Spleen (tissue), 11 donors: ENCODE data around the gene BCL6. TPM values are rescaled to one million over a fixed set of nuclear protein-coding genes. Genes with fewer than 3 reads are reported as not detected.

Experiments used
- DNase-seq: peaks from one replicate; pipeline ENCODE4 v3.0.0-alpha.2; 2020
- H3K27ac ChIP-seq, 8 donors: fragments of 200-600 bp; sonication (generic) in 7 of 8; 1 replicate in 4 of 8; 2 replicates in 4 of 8; pipeline versions ENCODE4 v1.5.0 to v1.8.0; 2016 to 2021; ENCODE audit warnings: inconsistent platforms in 4 of 8, mild to moderate bottlenecking in 4 of 8, moderate library complexity in 1 of 8
- H3K27me3 ChIP-seq, 7 donors: fragments of 200-600 bp; sonication (generic) in 6 of 7; replicated peaks in 1 of 7; 1 replicate in 4 of 7; 2 replicates in 3 of 7; pipeline versions ENCODE4 v1.5.0 to v1.8.0; 2016 to 2021; ENCODE audit warnings: inconsistent platforms in 3 of 7, mild to moderate bottlenecking in 1 of 7
- H3K36me3 ChIP-seq, 6 donors: fragments of 200-600 bp; sonication (generic) in 5 of 6; 1 replicate in 4 of 6; 2 replicates in 2 of 6; pipeline versions ENCODE4 v1.5.0 to v1.8.0; 2016 to 2021; ENCODE audit warnings: inconsistent platforms in 2 of 6
- H3K4me1 ChIP-seq, 6 donors: fragments of 200-600 bp; sonication (generic) in 5 of 6; 1 replicate in 3 of 6; 2 replicates in 3 of 6; pipeline versions ENCODE4 v1.5.0 to v1.8.0; 2016 to 2021; ENCODE audit warnings: inconsistent platforms in 3 of 6
- H3K4me3 ChIP-seq, 8 donors: fragments of 200-600 bp; sonication (generic) in 7 of 8; 1 replicate in 4 of 8; 2 replicates in 4 of 8; pipeline versions ENCODE4 v1.5.0 to v1.8.0; 2016 to 2021; ENCODE audit warnings: inconsistent platforms in 4 of 8, mild to moderate bottlenecking in 4 of 8, moderate library complexity in 2 of 8
- H3K9me3 ChIP-seq, 8 donors: fragments of 200-600 bp; sonication (generic) in 7 of 8; 1 replicate in 4 of 8; 2 replicates in 4 of 8; pipeline versions ENCODE4 v1.5.0 to v1.8.0; 2016 to 2021; ENCODE audit warnings: inconsistent platforms in 4 of 8
- POLR2A ChIP-seq, 3 donors: fragments of 450-650 bp; IDR thresholded peaks; one replicate each; pipeline ENCODE4 v1.5.1; 2017; ENCODE audit warnings: antibody characterized with exemption in 3 of 3, mild to moderate bottlenecking in 1 of 3
- POLR2AphosphoS5 ChIP-seq, 3 donors: sonication (generic); formaldehyde crosslinking; IDR thresholded peaks; one replicate each; pipeline ENCODE4 v1.5.1; 2017; ENCODE audit warnings: antibody characterized with exemption in 3 of 3
- WGBS, 5 donors: extraction: QIAGEN DNeasy Blood & Tissue Kit in 3 of 5; methylation state at CpG; one replicate each; pipeline versions ENCODE4 v1.1.5 to v1.1.7; 2013 to 2018; 5-methylcytosine and 5-hydroxymethylcytosine counted together
- intact Hi-C: fragments of 100-400 bp; cut with DNase I; formaldehyde crosslinking; loops from one replicate; pipeline ENCODE4 v1.15.0; 2023; ENCODE audit warnings: low total_unique reads
- polyA plus RNA-seq, 3 donors: library from polyadenylated mRNA; stranded (reverse); fragments of 200-250 nt; gene quantifications; one replicate each; pipeline ENCODE4 v1.2.1, GENCODE V29; 2013
- total RNA-seq, 7 donors: library from RNA; depleted of rRNA in 3 of 7; stranded (reverse); fragments of >200 nt in 3 of 7; fragmentation: NEBNext Ultra II Directional in 4 of 7; extraction: Animal tissue kit (Norgen Biotek cat#: 25700) in 4 of 7; gene quantifications; one replicate each; pipeline versions ENCODE4 v1.1.0 to v1.2.1, GENCODE V29; 2016 to 2021
- TF ChIP-seq, protein P1 (sequence below), 11 experiments: fragments of 200-600 bp in 7 of 11; fragments of 450-650 bp in 4 of 11; sonication (generic) in 4 of 11; IDR thresholded peaks in 8 of 11; conservative IDR thresholded peaks in 3 of 11; 1 replicate in 7 of 11; 2 replicates in 4 of 11; pipeline versions ENCODE4 v1.4.0 to v1.8.0; 2016 to 2021; ENCODE audit warnings: antibody characterized with exemption in 11 of 11, inconsistent platforms in 4 of 11, mild to moderate bottlenecking in 1 of 11
- donor health status: healthy with polysubstance abuse.
- donor health status: DM: no; HTN: no; CAD: no; lungs with moderate emphysema.
- donor health status: DM: no; HTN: no; CAD: no.
- donor health status: Bipolar disorder and iron deficiency.
- donor health status: healthy.
- donor health status: DM: no; HTN: no; CAD: no.
- donor health status: DM: yes; HTN: yes; CAD: no.

Gene BCL6
- total and polyA plus RNA-seq, 10 donors = 9.5 to 444 (median 132) TPM

DNA sequence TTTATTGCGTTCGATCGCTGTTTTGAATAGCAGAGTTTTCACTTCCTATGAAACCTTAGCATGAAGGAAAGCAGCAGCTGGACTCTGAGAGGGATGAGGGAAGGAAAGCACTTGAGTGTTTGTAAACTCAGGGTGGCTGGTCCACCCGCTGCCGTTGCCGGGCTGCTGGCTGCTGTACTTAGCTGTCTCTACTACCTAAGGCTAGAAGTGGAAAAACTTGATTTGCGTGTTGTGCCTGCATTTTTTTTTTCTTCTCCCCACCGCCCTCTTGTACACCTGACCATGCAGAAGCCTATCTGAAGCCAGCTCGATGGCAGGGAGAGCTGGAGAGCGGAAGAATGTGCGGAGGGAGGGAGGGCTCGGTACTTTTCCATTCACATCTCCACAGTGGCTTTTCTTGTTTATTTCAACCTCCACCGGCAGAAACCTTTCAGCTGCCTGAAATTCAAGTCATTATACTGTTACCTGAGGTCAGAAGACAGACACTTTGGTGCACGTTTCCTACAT is 4.8 kb upstream of the BCL6 start:
- H3K27me3 ChIP-seq = no peaks in the 10 kb centered on the region
- intact Hi-C loops = no loop called here
- 38 to 68% (median 43%) methylated on average over 14 of the region's 14 CpGs for WGBS, 5 donors
- H3K4me3 ChIP-seq = peak overlapping the region in 4 of 8 donors; percentile 9 to 51 (median 22)
- no peaks in the 10 kb centered on the region for H3K9me3 ChIP-seq
- no peaks in the 10 kb centered on the region for H3K36me3 ChIP-seq
- H3K4me1 ChIP-seq = peaks cover 19 to 60% (median 43%) of the 10 kb centered on the region in 6 donors
- peak in 1 of 3 donors; percentile 15 for TF ChIP-seq POLR2AphosphoS5 (IDR thresholded peaks at IDR 0.05)
- no peak for TF ChIP-seq POLR2A (IDR thresholded peaks at IDR 0.05)
- TF ChIP-seq, protein P1, sequence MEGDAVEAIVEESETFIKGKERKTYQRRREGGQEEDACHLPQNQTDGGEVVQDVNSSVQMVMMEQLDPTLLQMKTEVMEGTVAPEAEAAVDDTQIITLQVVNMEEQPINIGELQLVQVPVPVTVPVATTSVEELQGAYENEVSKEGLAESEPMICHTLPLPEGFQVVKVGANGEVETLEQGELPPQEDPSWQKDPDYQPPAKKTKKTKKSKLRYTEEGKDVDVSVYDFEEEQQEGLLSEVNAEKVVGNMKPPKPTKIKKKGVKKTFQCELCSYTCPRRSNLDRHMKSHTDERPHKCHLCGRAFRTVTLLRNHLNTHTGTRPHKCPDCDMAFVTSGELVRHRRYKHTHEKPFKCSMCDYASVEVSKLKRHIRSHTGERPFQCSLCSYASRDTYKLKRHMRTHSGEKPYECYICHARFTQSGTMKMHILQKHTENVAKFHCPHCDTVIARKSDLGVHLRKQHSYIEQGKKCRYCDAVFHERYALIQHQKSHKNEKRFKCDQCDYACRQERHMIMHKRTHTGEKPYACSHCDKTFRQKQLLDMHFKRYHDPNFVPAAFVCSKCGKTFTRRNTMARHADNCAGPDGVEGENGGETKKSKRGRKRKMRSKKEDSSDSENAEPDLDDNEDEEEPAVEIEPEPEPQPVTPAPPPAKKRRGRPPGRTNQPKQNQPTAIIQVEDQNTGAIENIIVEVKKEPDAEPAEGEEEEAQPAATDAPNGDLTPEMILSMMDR (IDR thresholded peaks at IDR 0.05 in 8 of 11, conservative IDR thresholded peaks at IDR 0.05 in 3 of 11) = no peak
- DNase-seq = no peak
- peak overlapping the region in 2 of 8 donors; percentile 19 to 48 for H3K27ac ChIP-seq

DNA sequence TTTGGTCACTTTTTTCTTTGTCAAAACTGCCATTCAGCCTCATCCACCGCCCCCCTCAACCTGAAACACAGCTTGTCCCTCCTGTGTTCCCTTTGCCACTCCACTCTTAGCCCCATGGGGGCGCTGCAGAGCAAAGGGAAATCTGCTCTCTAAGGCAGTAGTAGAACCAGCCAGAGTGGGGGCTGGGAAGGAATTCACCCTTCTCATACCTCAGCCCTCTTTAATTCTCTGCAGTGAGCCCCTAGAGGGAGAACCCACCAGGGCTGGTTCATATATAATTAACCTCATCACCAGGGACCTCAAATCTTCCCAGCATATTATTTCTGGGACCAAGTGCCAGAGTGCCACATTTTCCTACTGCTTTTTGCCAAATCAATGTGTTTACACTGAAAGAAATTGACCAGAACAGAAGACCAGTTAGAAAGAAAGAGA is 2.8 kb upstream of the BCL6 start:
- TF ChIP-seq, protein P1 (IDR thresholded peaks at IDR 0.05 in 8 of 11, conservative IDR thresholded peaks at IDR 0.05 in 3 of 11) = peak; percentile 84 to 98 (median 94)
- no peak for TF ChIP-seq POLR2A (IDR thresholded peaks at IDR 0.05)
- TF ChIP-seq POLR2AphosphoS5 (IDR thresholded peaks at IDR 0.05) = peak in 1 of 3 donors; percentile 81
- Histone ChIP-seq H3K4me1 (peaks cover 19 to 68% (median 48%) of the 10 kb centered on the region in 6 donors), H3K36me3 (no peaks in the 10 kb centered on the region), H3K27me3 (no peaks in the 10 kb centered on the region), H3K27ac (peak overlapping the region in 6 of 8 donors; percentile 97 to 99 (median 99)), H3K9me3 (no peaks in the 10 kb centered on the region), H3K4me3 (no peak overlapping the region)
- DNase-seq = peak; percentile 97
- 3 to 6% (median 5%) methylated on average over 2 of the region's 2 CpGs for WGBS, 5 donors
- intact Hi-C loops = loop anchor here (10.0 kb wide), 3 partner anchors 407 to 1487 kb away; partner anchors contain the start of gene LPP

DNA sequence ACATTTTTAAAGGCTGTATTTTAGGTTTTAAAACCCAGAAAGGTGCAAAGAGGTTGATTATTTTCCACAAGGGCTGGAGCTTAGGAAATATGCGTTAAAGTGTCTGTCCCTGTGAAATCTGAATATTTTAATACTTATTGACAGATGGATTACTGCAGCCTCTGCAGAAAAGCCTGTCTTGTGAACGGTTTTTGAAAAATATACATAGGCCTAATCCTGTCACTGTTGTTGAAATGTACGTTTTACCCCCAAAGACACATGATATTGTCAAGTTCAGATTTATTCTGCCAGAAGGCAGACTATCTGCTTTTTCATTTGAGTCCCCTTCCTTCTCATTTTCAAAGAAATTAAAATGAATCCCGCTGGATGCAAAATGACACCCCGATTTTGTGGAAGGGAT is 2.2 kb upstream of the BCL6 start:
- H3K36me3 ChIP-seq = no peaks in the 10 kb centered on the region
- peak overlapping the region in 1 of 8 donors; percentile 84 for H3K4me3 ChIP-seq
- TF ChIP-seq, protein P1 (IDR thresholded peaks at IDR 0.05 in 8 of 11, conservative IDR thresholded peaks at IDR 0.05 in 3 of 11) = no peak
- TF ChIP-seq POLR2AphosphoS5 (IDR thresholded peaks at IDR 0.05) (no peak), POLR2A (IDR thresholded peaks at IDR 0.05) (no peak)
- no peaks in the 10 kb centered on the region for H3K9me3 ChIP-seq
- H3K27ac ChIP-seq = peak overlapping the region in 7 of 8 donors; percentile 97 to 99 (median 99)
- no peaks in the 10 kb centered on the region for H3K27me3 ChIP-seq
- H3K4me1 ChIP-seq = peaks cover 22 to 73% (median 53%) of the 10 kb centered on the region in 6 donors
- DNase-seq = no peak
- intact Hi-C loops = loop anchor here (10.0 kb wide), 3 partner anchors 407 to 1487 kb away; partner anchors contain the start of gene LPP
- WGBS, 5 donors = 54 to 68% (median 58%) methylated on average over 5 of the region's 5 CpGs

DNA sequence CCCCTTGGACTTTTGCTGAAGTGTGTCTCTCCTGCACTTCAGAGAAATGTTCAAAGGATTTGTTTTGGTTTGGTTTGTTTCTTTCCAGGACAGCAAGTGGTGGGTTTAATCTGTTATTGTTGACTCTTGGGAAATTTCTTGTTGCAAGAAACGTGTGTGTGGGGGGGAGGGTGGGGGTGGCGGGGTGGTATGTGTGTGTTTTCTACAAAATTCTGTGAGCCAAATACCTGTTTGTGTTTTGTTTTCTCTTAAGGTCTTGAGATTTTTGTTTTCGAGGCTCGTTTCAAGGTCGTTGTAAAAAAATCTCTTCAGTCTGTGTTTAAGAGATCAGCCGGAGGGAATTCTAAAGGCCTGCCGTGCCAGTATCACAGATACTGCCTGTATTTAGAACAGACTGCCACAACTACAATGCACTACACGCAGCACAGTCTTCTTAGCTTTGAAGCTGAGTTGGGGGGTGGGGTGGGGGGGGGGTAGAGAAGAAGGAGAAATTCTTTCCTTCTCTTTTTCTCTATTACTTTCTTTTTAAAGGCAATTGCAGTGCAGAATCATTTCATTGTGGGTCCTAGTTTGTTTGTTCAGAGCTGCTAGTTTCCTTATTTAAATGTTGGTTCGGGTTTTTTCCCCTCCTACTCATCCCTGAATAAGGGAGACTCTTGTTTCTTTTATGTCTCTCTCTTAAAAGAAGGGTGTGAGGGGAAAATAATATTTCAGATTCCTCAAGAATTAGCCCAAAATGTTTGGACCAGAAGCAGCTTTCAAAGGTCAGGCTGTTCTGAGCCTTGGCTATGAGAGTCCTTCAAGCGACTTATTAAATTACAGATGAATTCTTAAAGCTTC is 1.4 kb upstream of the BCL6 start:
- intact Hi-C loops = loop anchor here (10.0 kb wide), 3 partner anchors 408 to 1488 kb away; partner anchors contain the start of gene LPP
- no peak for DNase-seq
- no peaks in the 10 kb centered on the region for H3K27me3 ChIP-seq
- WGBS, 5 donors = 29 to 45% (median 37%) methylated on average over 10 of the region's 10 CpGs
- no peak for TF ChIP-seq POLR2A (IDR thresholded peaks at IDR 0.05)
- TF ChIP-seq, protein P1 (IDR thresholded peaks at IDR 0.05 in 8 of 11, conservative IDR thresholded peaks at IDR 0.05 in 3 of 11) = no peak
- TF ChIP-seq POLR2AphosphoS5 (IDR thresholded peaks at IDR 0.05) = no peak
- peak overlapping the region in 7 of 8 donors; percentile 19 to 84 (median 61) for H3K4me3 ChIP-seq
- H3K36me3 ChIP-seq = no peaks in the 10 kb centered on the region
- H3K9me3 ChIP-seq = no peaks in the 10 kb centered on the region
- peaks cover 25 to 81% (median 62%) of the 10 kb centered on the region in 6 donors for H3K4me1 ChIP-seq
- H3K27ac ChIP-seq = peak overlapping the region; percentile 95 to 99 (median 99)
